HG03342 (cell line): ENCODE data around the gene DOCK6.

Experiments used
- ATAC-seq: cut with Tn5 transposase; IDR thresholded peaks from one replicate; pipeline ENCODE4 v1.9.1; 2021; ENCODE audit warnings: mild to moderate bottlenecking, moderate library complexity; ENCODE audit not compliant: unreplicated experiment

DOCK6 gene

DNA sequence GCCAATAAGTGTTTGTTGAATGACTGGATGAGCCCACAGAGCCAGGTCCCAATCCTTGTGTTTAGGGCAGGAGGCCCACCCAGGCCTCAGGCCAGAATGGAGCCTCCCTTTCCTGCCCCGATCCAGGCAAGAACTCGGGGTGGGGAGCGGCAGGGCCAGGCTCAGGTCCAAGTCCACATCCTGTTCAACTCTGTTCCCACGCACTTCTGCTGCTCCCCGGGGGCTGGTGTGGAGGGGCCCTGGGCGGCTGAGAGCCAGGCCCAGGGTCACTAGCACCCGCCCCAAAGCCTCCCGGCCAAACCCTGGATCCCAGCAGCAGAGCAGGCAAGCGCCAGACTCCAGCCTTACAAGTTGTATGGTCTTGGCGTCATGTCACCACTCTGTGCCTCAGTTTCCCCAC lies 14.9 kb downstream of the DOCK6 start:
- ATAC-seq = no peak

DNA sequence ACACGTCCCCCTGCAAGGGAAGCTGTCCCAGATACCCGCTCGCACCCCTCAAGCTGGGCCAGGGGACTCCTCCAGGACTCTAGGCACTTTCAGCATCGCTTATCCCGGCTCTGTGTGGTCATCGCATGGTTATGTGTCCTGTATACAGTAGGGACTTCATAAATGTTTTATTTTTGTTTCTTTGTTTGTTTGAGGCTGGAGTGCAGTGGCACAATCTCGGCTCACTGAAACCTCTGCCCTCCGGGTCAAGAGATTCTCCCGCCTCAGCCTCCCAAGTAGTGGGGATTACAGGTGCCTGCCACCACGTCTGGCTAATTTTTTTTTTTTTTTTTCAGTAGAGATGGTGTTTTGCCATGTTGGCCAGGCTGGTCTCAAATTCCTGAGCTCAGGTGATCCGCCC lies 15.4 kb downstream of the DOCK6 start:
- ATAC-seq = no peak

DNA sequence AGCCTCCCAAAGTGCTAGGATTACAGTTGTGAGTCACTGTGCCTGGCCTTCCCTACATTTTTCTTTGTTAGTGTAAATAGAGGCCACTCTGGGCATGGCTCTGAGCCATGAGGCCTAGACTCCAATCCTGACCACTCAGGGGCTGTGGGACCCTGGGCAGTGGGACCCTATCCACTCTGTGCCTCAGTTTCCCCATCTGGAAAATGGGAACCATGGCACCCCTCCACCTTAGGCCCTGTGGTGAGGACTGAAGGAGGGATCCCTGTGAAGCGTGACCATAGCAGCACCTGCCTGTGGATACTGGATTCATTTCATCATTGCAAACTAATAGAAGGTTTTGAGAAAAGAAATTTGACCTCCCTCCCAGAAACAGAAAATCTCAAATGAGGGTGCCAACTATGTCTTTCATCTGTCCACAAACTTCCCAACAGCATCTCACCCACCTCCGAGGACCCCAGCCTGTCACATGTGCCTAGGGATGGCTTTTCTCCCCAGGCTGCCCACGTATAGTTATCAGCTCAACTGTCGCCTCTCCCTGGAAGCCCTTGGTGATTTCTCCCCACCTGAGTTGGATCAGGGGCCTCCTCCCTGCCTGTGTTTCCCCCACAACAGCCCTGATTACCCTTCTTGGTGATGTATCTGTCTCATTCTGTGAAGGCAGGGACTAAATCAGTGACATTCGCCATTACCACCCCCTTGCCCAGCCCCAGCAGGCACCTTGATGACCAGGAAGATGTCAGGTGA lies 17.3 kb downstream of the DOCK6 start:
- ATAC-seq = no peak

DNA sequence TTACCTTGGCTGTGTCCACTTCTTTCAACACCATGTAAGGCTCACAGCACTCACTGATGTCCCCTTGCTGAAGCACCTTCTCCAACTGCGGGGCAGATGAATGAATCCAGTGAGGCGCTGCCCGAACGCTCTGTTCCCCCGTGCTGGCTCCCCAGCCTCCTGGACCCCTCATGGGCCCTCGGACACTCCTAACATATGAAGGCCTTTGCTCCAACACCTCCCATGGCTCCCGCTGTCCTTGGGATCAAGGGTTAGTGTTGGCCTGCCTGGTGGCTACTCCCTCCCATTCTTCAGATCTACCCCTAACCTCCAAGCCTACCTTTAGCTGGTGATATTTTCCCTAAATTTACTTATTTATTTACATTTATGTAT lies 18.5 kb downstream of the DOCK6 start:
- no peak for ATAC-seq

DNA sequence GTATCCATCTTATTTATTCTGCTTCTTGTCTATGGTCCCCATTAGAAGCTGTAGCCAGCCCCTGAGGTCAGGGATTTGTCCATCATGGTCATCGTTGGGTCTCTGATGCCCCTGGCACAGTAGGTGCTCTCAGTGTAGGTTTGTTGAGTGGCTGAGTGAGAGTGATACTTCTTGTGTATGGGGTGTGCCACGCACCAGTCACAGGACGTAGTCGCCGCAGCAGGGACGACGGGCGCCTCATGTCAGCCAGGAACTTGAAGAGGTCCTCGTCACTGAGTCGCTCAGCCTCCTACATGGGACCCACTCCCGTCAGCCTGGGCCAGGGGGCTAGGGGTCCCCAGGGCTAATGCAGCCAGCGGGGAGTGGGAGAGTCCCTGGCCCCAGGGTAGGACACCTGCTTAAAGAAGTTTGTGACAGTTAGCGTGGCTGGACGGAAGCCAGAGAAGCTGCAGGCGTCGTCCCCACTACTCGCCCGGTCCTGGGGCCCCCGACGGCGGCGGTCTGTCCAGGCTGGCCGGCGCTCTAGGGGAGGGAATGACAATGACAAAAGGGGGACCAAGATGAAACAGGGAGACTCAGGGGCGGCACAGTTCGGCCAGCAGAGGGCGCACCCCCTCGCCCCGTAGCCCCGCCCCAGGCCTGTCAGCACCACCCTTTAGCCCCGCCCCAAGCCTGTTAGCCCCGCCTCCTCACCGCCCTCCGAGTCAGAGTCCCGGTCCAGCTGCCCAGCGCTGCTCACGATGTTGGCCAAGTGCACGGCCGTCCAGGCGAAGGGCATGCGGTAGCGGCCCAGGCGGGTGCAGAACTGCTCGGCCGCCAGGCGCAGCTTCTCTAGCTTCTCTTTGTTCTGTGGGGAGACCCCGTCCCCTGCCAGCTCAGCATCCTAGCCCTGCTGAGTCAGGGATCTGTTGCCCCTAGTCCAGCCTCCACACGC lies 19.2 kb downstream of the DOCK6 start:
- peak; percentile 62 for ATAC-seq

DNA sequence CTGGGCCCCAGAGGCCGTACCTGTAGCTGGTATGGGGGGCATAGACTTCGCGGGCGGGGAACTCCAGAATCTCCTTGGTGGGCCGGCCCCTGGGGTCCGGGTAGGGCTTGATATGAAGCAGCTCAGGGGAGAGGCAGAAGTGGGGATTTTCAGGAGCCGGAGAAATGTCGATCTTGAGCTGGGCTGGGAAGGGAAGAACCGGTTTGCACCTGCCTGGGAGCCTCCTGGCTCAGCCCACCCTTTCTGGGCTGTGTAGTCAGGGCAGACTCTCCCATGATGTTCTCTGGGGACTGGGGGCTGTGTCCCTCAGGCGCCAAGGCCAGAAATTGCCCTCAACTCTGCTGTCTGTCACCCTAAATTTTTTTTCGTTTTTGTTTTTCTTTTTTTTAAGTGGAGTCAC lies 20.3 kb downstream of the DOCK6 start:
- no peak for ATAC-seq

DNA sequence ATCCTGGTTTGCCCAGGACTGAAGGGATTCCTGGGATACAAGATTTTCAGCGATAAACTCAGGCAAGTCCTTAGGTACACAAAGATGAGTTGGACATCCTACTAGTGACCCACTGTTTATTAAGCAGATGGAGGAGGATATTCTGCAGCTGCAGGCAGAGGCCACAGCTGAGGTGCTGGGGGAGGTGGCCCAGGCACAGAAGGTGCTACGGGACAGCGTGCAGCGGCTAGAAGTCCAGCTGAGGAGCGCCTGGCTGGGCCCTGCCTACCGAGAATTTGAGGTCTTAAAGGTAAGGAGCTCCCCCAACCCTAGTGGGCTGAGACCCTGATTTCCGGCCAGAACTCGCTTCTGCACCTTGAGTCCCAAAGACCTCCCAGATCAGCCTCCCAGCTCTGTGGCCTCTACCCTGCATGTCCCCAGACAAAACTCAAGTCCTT lies 22.3 kb downstream of the DOCK6 start:
- ATAC-seq = no peak

DNA sequence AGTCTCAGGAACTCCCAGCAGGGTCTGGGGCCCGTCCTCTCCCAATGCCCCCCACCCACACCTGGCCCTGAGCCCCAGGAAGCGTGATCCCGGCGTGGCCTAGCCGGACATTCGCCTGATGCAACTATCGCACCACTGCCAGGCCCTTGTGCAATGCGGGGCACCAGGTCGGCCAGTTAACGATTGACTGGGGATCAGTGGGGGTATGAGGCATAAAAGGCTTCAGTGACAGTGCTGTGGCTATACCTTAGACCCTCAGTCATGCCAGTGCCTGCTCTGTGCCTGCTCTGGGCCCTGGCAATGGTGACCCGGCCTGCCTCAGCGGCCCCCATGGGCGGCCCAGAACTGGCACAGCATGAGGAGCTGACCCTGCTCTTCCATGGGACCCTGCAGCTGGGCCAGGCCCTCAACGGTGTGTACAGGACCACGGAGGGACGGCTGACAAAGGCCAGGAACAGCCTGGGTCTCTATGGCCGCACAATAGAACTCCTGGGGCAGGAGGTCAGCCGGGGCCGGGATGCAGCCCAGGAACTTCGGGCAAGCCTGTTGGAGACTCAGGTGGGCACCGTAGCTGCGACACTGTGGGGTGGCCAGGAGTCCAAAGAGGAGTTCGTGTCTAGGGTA lies 22.8 kb downstream of the DOCK6 start, which contains the start of gene ANGPTL8:
TSS of gene ANGPTL8 (plus strand) at position 243 of the 624 bp plus-strand sequence. CDS start at position 262, 19 bp downstream.
- ATAC-seq = no peak

DNA sequence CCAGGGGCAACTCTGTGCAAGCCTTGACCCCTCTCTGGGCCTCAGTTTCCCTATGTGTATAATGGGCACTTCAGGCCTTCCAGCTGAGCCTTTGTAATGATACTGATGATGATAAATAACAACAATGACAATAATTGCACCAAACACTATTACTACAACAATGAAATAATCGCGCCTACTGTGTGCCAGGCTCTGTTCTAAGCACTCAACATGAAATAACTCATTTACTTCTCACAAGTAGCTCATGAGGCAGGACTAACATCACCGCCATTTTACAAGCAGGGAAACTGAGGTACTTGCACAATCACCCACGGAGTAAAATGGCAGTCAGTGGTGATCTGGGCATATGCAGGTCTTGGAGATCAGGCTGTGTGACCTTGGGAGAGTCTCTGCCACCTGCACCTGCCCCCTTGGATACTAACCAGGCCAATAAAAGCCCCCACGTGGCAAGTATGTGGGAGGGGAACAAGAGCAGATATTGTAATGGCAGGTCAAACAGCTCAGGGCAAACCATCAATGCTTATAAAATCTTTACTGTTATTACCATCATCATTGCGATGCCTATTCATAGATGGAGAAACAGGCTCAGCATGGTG lies 23.4 kb downstream of the DOCK6 start:
- ATAC-seq = no peak

DNA sequence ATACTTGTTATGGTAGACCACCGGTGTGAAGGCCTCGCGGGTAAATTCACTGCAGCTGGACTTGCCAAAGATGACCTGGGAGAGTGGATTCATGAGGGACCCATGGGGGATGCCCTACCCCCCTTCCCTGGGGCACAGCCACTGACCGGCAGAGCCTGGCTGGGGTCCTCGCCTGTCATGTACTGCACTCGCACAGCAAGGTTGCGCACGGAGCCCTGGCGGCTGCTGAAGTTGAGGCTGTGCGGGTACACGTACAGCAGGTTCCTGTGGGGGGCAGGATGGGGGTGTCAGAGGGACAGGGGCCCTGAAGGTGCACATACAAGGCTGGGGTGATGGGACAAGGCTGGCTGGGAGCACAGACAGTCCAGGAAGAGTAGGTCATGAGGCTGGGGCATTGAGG lies 24.3 kb downstream of the DOCK6 start:
- ATAC-seq = no peak

DNA sequence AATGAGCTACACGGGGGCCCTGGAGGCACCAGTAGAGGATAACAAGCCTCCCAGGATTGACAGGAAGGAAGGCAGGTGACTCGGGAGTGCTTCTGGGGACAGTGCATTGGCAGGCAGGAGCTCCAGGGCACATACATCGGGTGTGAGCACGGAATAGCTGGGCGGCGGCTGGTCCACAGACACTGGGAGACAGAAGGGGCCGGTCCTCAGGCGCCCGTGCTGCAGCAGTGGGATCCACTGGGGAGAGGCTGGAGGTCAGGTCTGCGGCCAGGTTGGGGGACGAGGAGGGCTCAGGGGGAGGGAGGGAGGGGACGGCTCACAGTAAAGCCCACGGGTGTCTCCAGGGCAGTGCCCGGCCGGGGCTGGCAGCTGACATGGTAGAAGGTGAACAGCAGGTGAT lies 25.0 kb downstream of the DOCK6 start:
- no peak for ATAC-seq

DNA sequence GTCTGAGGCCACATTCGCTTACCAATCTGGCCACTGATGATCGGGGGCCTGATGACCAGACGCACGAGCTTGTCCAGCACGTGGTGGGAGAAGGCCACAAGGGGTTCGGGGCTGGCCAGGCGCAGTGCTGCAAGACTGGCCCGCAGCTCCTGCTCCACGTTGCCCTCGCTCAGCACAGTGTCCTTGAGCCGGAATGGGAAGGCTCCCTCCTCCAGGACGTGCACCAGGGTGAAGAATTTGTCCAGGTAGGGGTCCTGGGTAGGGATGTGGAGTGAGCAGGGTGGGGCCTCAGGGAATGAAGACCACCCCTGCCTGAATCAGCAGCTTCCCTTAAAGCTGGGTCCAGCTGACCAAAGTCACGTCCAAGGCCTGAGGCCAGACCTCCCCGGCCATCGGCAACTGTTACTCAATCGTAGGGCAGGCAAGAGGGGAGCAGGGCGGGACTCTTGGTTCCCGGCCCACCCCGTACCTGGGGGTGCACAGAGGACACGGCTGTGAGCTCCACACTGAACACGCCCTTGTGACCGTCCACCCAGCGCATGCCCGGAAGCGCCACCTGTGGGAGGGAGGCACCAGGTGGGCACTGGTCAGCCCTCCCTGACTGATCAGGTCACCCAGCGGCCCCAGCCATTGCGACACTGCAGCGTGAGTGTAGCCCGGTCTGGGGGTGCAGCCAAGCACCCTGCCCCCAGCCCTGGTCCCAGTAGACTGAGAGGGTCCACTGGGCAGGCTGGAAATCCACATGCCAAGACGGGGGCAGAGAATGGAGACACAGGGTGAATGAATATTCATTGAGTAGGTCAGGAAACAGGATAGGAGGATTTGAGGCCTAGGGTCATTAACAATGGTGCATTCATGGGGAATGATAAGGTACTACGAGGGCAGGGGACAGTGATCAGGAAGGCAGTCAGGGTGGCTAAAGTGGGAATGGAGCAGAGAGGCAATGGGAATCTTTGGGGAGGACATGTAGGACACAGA lies 25.7 kb downstream of the DOCK6 start:
- ATAC-seq = no peak

DNA sequence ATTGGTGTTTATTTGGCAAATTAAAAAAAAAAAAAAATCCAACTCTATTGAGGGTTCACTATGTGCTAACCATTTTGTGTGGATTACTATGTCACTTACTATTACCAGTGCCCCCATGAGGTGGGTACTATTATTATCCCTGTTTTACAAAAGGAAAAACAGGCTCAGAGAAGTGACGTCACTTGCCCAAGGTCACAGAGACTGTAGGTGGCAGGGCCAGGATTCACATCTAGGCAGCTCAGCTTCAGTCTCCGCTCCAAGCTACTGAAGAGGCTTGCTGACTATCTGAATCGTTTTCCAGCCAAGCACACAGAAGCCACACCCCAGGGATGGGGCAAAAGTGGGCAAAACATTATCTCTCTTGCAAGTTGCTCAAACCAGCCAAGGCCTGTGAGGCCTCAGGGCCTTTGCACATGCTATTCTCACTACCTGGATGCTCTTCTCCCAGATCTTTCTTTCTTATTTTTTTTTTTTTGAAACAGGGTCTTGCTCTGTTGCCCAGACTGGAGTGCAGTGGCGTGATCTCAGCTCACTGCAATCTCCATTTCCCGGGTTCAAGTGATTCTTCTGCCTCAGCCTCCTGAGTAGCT lies 27.7 kb downstream of the DOCK6 start:
- no peak for ATAC-seq

DNA sequence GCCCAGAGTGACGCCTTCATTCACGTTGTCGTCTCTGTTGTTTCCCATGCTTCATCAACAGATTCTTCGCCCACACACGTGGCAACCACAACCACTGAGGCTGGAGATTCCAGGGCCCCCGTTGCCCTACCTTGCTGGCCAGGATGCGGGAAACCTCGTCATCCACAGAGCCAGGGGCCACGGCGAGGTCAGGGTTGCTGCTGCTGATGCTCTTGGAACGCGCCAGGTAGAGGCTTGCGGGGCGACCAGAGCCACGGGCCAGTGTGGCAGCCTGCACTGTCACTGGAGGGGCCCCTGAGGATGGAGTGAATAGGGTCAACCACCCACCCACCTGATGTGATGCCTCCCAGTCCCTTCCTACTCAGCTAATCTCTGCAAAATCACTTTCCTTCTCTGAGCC lies 29.3 kb downstream of the DOCK6 start:
- no peak for ATAC-seq

DNA sequence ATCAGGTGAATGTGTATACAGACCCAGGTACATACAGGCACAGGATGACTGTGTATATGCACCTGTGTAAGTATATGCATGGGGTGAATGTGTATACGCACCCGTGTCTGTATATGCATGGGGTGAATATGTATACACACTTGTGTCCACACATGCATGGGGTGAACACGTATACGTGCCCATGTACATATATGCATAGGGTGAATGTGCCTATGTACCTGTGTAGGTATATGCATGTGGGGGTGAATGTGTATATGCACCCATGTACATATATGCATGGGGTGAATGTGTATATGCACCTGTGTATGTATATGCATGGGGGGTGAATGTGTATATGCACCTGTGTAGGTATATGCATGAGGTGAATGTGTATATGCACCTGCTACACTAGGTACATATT lies 29.8 kb downstream of the DOCK6 start:
- no peak for ATAC-seq

DNA sequence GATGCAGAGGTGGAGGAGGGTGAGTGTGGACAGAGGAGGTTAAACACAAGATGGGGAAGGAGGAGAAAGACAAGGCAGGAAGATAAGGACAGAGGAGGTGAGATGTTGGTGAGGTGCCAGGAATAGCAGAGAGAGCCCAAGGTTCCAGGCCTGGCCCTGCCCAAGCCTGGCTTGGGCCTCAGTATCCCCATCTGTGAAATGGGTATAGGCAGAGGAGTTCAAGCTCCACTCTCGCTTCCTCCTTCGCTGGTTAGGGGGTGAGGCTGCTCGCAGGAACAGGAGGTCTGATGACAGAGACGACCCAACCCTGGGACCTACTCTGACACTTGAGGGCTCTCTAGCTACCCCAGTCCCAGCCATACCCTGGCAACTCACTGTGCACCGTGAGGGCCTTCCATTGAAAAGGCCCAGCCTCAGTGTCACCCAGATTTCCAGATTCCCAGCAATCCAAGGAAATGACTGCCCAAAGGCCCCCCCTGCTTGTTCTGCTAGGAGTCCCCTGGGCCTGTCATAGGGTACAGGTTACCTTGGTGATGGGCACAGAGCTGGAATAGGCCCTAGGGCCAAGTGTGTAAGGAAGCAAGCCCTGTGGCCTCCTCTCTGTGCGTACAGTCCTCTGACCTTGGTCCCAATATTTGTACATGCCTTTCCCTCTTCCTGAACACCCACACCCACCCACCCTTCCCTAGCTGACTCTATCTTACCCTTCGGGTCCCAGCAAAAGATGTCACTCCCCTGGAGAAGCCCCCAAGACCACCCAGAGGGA lies 31.5 kb downstream of the DOCK6 start:
- no peak for ATAC-seq

DNA sequence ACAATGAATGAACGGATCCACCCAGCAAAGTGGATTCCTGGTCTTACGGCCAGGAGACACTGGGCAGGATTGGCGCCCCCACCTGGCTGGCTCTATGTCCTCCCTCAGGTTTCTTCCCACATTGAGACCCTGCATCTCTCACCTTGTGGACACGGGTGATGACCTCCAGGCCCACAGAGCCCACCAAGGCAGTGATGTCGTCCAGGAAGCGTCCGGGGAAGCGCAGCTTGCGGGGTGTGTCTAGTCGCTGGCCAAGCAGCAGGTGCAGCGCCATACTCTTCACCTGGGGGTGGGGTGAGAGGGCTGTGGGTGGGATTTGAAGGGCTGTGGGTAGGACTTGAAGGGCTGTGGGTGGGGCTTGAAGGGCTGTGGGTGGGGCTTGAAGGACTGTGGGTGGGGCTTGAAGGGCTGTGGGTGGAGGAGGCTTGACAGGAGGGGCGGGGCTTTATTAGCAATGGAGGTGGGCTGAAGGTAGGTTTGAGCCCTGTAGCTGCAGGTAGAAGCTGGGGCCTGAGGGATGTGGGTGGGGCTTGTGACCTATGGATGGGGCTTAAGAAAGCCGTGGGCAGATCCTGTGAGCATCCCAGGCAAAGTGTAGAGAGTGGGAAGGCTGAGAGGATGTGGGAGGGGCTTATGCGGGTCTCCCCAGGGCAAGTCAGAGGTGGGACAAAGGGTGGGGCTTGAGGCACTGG lies 35.0 kb downstream of the DOCK6 start:
- no peak for ATAC-seq

DNA sequence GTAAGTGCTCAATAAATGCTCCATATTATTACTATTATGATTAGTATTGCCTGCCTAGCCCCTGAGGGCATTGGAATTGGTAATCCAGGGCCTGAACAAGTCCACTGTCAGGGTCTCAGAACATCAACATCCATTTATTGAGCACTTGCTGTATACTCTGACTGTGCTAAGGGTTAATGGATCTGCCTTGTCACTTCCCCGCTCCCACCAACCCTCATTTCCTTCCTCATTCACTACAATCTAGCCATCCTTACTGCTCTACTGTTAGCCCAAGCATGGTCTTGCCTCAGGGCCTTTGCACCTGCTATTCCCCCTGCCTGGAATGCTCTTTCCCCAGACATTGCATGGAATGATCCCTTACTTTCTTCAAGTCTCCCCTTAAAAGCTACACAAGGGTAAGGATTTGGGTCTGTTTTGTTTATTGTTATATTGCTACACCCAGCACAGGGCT lies 35.6 kb downstream of the DOCK6 start:
- no peak for ATAC-seq
